Measurements from ENCODE around the gene DDX49.

GRCh38 chr19:18924684-18925213 is 5.2 kb downstream of the DDX49 start:
- TF ChIP-seq, protein P1, sequence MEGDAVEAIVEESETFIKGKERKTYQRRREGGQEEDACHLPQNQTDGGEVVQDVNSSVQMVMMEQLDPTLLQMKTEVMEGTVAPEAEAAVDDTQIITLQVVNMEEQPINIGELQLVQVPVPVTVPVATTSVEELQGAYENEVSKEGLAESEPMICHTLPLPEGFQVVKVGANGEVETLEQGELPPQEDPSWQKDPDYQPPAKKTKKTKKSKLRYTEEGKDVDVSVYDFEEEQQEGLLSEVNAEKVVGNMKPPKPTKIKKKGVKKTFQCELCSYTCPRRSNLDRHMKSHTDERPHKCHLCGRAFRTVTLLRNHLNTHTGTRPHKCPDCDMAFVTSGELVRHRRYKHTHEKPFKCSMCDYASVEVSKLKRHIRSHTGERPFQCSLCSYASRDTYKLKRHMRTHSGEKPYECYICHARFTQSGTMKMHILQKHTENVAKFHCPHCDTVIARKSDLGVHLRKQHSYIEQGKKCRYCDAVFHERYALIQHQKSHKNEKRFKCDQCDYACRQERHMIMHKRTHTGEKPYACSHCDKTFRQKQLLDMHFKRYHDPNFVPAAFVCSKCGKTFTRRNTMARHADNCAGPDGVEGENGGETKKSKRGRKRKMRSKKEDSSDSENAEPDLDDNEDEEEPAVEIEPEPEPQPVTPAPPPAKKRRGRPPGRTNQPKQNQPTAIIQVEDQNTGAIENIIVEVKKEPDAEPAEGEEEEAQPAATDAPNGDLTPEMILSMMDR (IDR thresholded peaks at IDR 0.05) = no peak
- TF ChIP-seq POLR2A (IDR thresholded peaks at IDR 0.05) (no peak), EP300 (IDR thresholded peaks at IDR 0.05) (no peak)
